OCI-LY3 (cell line): ENCODE data around the gene D2HGDH.

Experiments used
- H2AFZ ChIP-seq: fragments of 200-600, 300-600 bp; shearing (Covaris generic); 2 replicates; pipeline ENCODE4 v1.6.0; 2014; ENCODE audit warnings: antibody characterized with exemption, low read depth, low read length
- H3K27ac ChIP-seq: fragments of 200-600, 300-600 bp; sonication (generic); 2 replicates; pipeline ENCODE4 v1.5.1; 2014; ENCODE audit warnings: mild to moderate bottlenecking, low read length, moderate library complexity, mixed read lengths
- H3K27me3 ChIP-seq: fragments of 200-600, 300-600 bp; sonication (generic); 2 replicates; pipeline ENCODE4 v1.6.1; 2014; ENCODE audit warnings: low read depth, low read length, mixed read lengths
- H3K36me3 ChIP-seq: fragments of 200-600, 300-600 bp; sonication (generic); replicated peaks from 2 replicates; pipeline ENCODE3; 2014; ENCODE audit warnings: low read depth, low read length, mixed read lengths
- H3K4me1 ChIP-seq: fragments of 300-600, 200-600 bp; sonication (generic); 2 replicates; pipeline ENCODE4 v1.6.1; 2014; ENCODE audit warnings: low read length, mixed read lengths
- H3K4me2 ChIP-seq: fragments of 200-600, 300-600 bp; sonication (generic); 2 replicates; pipeline ENCODE4 v1.6.1; 2014; ENCODE audit warnings: low read length, mixed read lengths
- H3K4me3 ChIP-seq: fragments of 300-600, 200-600 bp; sonication (generic); 2 replicates; pipeline ENCODE4 v1.5.1; 2014; ENCODE audit warnings: antibody characterized with exemption, mild to moderate bottlenecking, low read length, moderate library complexity
- H3K79me2 ChIP-seq: fragments of 300-600, 200-600 bp; shearing (Covaris generic); 2 replicates; pipeline ENCODE4 v1.6.1; 2014; ENCODE audit warnings: mild to moderate bottlenecking, low read length, mixed read lengths
- H3K9ac ChIP-seq: fragments of 300-600, 200-600 bp; shearing (Covaris generic); 2 replicates; pipeline ENCODE4 v1.6.0; 2014; ENCODE audit warnings: mild to moderate bottlenecking, low read length, moderate library complexity
- H3K9me3 ChIP-seq: fragments of 200-600, 300-600 bp; shearing (Covaris generic); 2 replicates; pipeline ENCODE4 v1.6.1; 2014; ENCODE audit warnings: low read length, mixed read lengths; ENCODE audit not compliant: insufficient read depth
- H4K20me1 ChIP-seq: fragments of 200-600, 300-600 bp; sonication (generic); 2 replicates; pipeline ENCODE4 v1.6.1; 2016; ENCODE audit warnings: low read length, mixed read lengths; ENCODE audit not compliant: insufficient read depth
- CTCF ChIP-seq: fragments of 200-600, 300-600 bp; sonication (generic); IDR thresholded peaks from 2 replicates; pipeline ENCODE4 v1.5.1; 2014; ENCODE audit warnings: antibody characterized with exemption, low read length, low read depth
- EZH2phosphoT487 ChIP-seq: fragments of 200-600 bp; shearing (Covaris generic); IDR thresholded peaks from 2 replicates; pipeline ENCODE4 v1.6.1; 2018; ENCODE audit warnings: antibody characterized with exemption, mixed run types, low read depth

The D2HGDH gene

GRCh38 chr2:241811201-241811951 is 76.9 kb downstream of the D2HGDH start:
- no peak overlapping the region for H2AFZ ChIP-seq
- no peaks in the 10 kb centered on the region for H3K79me2 ChIP-seq
- H3K9me3 ChIP-seq: no peaks in the 10 kb centered on the region
- no peaks in the 10 kb centered on the region for H4K20me1 ChIP-seq
- H3K4me2 ChIP-seq: no peak overlapping the region
- TF ChIP-seq CTCF: no peak
- no peak for TF ChIP-seq EZH2phosphoT487
- H3K4me1 ChIP-seq: peaks cover 13% of the 10 kb centered on the region
- H3K27me3 ChIP-seq: no peaks in the 10 kb centered on the region
- no peaks in the 10 kb centered on the region for H3K36me3 ChIP-seq
- no peak overlapping the region for H3K9ac ChIP-seq
- no peak overlapping the region for H3K4me3 ChIP-seq
- no peak overlapping the region for H3K27ac ChIP-seq

- Histone ChIP-seq H3K9ac (no peak overlapping the region), H3K4me2 (no peak overlapping the region), H2AFZ (no peak overlapping the region), H3K4me1 (peaks cover 13% of the 10 kb centered on the region), H3K36me3 (no peaks in the 10 kb centered on the region), H3K27me3 (no peaks in the 10 kb centered on the region), H3K9me3 (no peaks in the 10 kb centered on the region), H3K27ac (no peak overlapping the region), H4K20me1 (no peaks in the 10 kb centered on the region), H3K4me3 (no peak overlapping the region), H3K79me2 (no peaks in the 10 kb centered on the region)
- no peak for TF ChIP-seq EZH2phosphoT487
- no peak for TF ChIP-seq CTCF
These were observed 77.7 kb downstream of the D2HGDH start for GRCh38 chr2:241811952-241812729.

- peak overlapping the region; percentile 57 for H3K4me2 ChIP-seq
- H4K20me1 ChIP-seq: no peaks in the 10 kb centered on the region
- H3K27me3 ChIP-seq: no peaks in the 10 kb centered on the region
- no peak for TF ChIP-seq EZH2phosphoT487
- no peak for TF ChIP-seq CTCF
- H3K36me3 ChIP-seq: no peaks in the 10 kb centered on the region
- H3K4me1 ChIP-seq: peaks cover 13% of the 10 kb centered on the region
- H3K79me2 ChIP-seq: no peaks in the 10 kb centered on the region
- H3K9me3 ChIP-seq: no peaks in the 10 kb centered on the region
- no peak overlapping the region for H3K27ac ChIP-seq
- peak overlapping the region; percentile 54; the same call in 1 of the 2 replicates for H3K4me3 ChIP-seq
- H3K9ac ChIP-seq: no peak overlapping the region
- no peak overlapping the region for H2AFZ ChIP-seq
These were observed 78.6 kb downstream of the D2HGDH start for GRCh38 chr2:241812730-241813643.
